ENCODE data around the gene ANKMY1.

- TF ChIP-seq CTCF (conservative IDR thresholded peaks at IDR 0.05) (no peak), EZH2 (IDR thresholded peaks at IDR 0.05; ENCODE audit: low read depth) (no peak)
Measured at GRCh38 chr2:240453461-240454105, 104.2 kb downstream of the ANKMY1 start.
